ENCODE data around the gene SLC18A3. TPM values are rescaled to one million over a fixed set of nuclear protein-coding genes. Genes with fewer than 3 reads are reported as not detected.

Gene SLC18A3
- total RNA-seq, 2 experiments from 2014 or later: not detected

DNA sequence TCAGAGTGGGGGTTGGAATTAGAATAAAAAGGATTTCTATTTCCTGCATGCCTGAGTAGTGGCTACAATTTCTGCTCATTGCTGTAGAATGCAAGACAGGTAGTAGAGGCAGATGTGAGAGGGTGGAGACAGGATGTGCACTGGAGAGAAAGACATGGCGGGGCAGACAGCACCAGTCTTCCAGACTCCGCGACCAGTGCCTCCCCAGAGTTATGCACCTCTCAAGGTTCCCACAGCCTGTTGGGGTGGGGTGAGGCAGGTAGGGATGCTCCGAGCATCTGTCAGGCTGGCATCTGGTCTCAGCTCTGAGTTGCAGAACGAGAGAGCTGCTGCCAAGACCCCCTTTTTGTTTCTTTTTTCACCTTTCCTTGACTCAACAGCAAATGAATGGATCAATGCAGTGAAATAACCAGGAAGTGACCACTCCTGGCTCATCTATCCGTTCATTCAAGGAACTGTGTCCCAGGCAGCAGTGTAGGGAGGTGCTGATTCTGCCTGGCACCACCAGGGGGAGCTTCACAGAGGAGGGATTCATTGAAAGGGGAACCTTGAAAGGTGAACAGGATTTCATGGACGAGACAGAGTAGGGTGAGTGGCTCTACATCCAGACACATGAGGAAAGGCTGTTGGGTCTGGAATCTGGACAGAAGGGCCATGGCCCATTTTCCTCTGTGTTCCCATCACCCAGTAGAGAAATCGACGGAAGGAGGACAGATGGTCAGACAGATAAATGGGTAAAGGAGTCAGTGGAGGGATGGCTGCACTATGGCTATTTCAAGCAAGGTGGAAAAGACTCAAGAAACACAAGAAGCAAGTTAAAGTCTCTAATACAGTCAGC lies 17.2 kb upstream of the SLC18A3 start:
- H3K27ac Mint-ChIP-seq: no peak overlapping the region
- H3K36me3 Mint-ChIP-seq: no peaks in the 10 kb centered on the region
- H3K9me3 Mint-ChIP-seq: peaks cover 4% of the 10 kb centered on the region
- peak; percentile 47 for DNase-seq
- H3K4me3 Mint-ChIP-seq: no peak overlapping the region
- H3K4me1 Mint-ChIP-seq: peaks cover 3% of the 10 kb centered on the region
- H3K27me3 Mint-ChIP-seq: peaks cover 24% of the 10 kb centered on the region

DNA sequence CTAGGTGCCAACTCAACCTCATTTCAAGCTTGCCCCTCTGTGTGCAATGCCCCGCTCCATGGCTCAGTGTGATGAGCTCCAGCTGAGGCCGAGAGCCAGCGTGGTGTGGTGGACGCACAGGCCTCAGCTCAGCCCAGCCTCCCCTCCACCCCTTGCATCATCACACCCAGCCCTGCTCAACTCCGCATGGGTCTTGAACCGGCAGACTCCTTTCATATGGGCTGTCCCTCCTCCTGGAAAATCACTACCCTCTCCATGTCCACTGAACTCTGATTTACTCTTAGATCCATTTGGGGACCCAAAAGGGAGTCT lies 16.6 kb upstream of the SLC18A3 start:
- no peak for DNase-seq
- Mint-ChIP-seq H3K9me3 (peaks cover 2% of the 10 kb centered on the region), H3K4me3 (no peak overlapping the region), H3K36me3 (no peaks in the 10 kb centered on the region), H3K4me1 (peaks cover 3% of the 10 kb centered on the region), H3K27me3 (peaks cover 25% of the 10 kb centered on the region), H3K27ac (no peak overlapping the region)

DNA sequence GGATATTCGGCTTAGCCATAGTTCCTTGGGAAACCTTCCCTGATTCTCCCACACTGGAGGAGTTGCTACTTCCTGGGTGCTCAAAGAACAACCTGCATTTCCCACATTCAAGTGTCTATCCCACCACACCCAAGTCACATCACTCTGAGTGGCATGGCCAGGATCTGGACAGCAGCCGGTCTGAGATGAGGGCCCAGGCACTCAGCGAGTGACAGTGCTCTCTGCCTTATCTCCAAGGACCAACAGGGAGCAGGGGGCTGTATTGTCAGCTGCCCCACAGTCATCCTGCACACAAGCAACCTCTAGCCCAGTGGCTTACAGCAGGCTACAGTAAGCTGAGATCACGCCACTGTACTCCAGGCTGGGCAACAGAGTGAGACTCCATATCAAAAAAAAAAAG lies 16.1 kb upstream of the SLC18A3 start:
- no peaks in the 10 kb centered on the region for H3K36me3 Mint-ChIP-seq
- no peak overlapping the region for H3K4me3 Mint-ChIP-seq
- DNase-seq: no peak
- peaks cover 2% of the 10 kb centered on the region for H3K9me3 Mint-ChIP-seq
- H3K27ac Mint-ChIP-seq: no peak overlapping the region
- peaks cover 3% of the 10 kb centered on the region for H3K4me1 Mint-ChIP-seq
- H3K27me3 Mint-ChIP-seq: peaks cover 26% of the 10 kb centered on the region

DNA sequence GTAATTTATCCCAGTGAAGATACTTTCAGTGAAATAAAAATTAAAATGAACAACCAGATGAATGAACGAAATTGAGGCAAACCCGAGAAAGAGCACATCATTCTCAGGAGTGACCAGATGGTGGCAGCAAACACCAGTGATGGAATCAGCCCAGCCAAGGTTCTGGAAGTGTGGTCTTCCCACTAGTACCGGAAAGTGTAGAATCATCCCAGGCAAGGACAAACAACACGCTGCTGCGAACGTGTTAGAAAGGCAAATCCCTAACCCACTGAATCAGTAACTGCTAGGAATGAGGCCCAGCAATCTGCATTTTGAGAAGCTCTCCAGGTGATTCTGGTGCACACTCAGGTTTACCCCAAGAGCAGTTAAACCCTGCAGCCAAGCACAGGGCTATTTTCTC lies 15.5 kb upstream of the SLC18A3 start:
- no peaks in the 10 kb centered on the region for H3K36me3 Mint-ChIP-seq
- no peaks in the 10 kb centered on the region for H3K9me3 Mint-ChIP-seq
- no peak overlapping the region for H3K27ac Mint-ChIP-seq
- no peak overlapping the region for H3K4me3 Mint-ChIP-seq
- no peak for DNase-seq
- peaks cover 26% of the 10 kb centered on the region for H3K27me3 Mint-ChIP-seq
- H3K4me1 Mint-ChIP-seq: peaks cover 3% of the 10 kb centered on the region

DNA sequence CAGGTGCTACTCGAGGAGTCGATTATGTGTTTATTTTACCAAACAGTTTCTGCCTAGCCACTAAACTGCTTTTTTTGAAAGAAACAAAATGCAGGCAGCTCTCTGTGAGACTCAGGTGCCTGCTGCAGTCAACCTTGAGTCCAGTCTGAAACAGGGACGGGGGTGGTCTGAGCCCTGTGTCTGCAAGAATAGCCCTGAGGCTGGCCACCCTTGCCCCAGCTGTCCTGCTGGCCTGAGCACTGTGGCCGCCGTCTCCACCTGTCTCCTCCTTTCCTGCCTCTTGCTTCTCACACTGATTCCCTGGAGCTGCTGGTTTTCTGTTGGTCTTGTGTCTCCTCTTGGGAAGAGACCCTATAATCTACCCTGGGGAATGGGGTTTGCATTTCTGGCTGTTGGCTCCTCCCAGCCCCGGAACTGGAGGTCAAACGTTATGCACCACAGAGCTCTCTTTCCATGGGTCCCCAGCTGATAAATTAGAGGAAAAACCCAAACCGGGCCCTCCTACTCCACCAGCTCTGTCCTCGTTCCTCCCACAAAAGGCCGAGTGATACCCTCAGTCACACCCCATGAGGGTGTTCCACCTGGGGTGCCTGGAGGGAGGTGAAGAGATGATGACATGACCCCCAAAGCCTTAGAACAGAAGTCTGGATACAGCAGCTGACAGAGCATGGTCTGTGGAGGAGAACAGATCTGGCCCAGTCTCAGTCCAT lies 15.0 kb upstream of the SLC18A3 start:
- peaks cover 3% of the 10 kb centered on the region for H3K4me1 Mint-ChIP-seq
- H3K27me3 Mint-ChIP-seq: peaks cover 26% of the 10 kb centered on the region
- H3K9me3 Mint-ChIP-seq: no peaks in the 10 kb centered on the region
- no peaks in the 10 kb centered on the region for H3K36me3 Mint-ChIP-seq
- H3K4me3 Mint-ChIP-seq: no peak overlapping the region
- DNase-seq: no peak
- H3K27ac Mint-ChIP-seq: no peak overlapping the region

DNA sequence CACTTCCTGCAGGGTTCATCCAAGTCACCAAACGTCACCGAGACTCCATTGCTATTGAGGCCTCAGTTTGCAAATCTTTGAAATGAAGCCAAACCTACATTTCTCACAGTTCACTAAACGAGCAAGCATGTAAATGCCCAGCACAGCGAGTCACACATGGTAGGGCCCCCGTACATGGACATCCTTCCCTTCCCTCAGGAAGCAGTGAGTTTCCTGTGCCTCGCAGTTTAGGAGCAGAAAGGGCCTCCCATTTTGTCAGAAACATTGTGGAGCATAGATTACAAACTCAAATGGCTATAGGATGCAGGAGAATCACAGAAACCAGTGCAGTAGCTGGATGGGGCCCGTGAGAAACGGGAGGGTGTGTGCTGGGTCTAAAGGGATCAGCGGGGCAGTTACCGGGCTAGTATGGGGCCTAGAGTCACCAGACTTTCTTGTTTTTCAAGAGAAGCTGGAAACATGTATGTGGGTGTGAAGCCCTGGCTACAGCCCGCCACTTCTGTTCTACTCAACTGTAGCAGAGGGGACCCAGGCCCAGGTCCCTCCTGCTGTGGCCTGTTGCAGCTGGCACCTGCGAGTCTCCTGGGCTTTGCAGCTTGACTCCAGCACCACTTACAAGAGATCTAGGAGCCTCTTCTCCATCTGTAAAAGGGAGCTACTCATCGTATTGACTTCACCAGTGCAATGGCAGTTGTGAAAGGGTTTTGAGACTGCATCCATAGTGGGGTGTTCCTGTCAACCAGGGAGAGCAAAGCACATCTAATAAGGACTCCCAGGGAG lies 14.2 kb upstream of the SLC18A3 start:
- H3K9me3 Mint-ChIP-seq: no peaks in the 10 kb centered on the region
- no peak overlapping the region for H3K4me3 Mint-ChIP-seq
- no peak for DNase-seq
- peaks cover 3% of the 10 kb centered on the region for H3K4me1 Mint-ChIP-seq
- peaks cover 26% of the 10 kb centered on the region for H3K27me3 Mint-ChIP-seq
- no peaks in the 10 kb centered on the region for H3K36me3 Mint-ChIP-seq
- H3K27ac Mint-ChIP-seq: no peak overlapping the region

DNA sequence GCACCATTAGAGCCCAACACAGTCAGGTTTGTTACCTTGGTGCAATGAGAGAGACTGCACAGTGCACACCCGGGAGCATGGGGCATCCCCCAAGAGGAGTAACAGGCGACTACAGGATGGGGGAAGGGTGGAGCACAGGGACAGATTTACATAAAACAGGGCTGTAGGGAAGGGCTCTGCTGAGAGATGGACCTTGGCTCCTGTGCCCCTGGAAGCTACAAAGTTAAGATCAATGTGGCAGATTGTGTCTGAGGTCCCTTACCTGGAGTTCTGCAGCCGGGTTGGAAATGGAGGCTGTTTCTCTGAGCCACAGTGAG lies 13.7 kb upstream of the SLC18A3 start:
- Mint-ChIP-seq H3K4me1 (peaks cover 3% of the 10 kb centered on the region), H3K27ac (no peak overlapping the region), H3K9me3 (no peaks in the 10 kb centered on the region), H3K27me3 (peaks cover 25% of the 10 kb centered on the region), H3K36me3 (no peaks in the 10 kb centered on the region), H3K4me3 (no peak overlapping the region)
- no peak for DNase-seq

DNA sequence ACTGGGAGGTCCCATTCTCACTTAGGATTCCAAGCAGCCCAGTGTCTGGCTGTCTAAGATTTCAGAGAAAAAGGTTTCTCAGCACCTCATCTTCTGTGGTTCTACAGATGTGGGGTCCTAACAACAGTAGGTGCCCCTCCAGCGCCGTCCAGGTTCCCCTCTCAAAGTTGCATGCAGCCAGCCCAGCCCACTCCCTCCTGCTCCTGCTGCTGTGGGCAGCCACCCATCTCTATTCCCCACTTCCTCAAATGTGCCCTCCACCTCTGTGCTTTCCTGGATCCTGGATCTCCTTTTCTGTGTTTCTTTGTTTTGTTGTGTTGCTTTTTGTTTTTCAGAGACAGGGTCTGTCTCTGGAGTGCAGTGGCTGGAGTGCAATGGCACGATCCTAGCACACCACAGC lies 13.3 kb upstream of the SLC18A3 start:
- H3K27me3 Mint-ChIP-seq: peaks cover 25% of the 10 kb centered on the region
- H3K9me3 Mint-ChIP-seq: no peaks in the 10 kb centered on the region
- no peak overlapping the region for H3K27ac Mint-ChIP-seq
- DNase-seq: no peak
- H3K4me1 Mint-ChIP-seq: peaks cover 3% of the 10 kb centered on the region
- H3K36me3 Mint-ChIP-seq: no peaks in the 10 kb centered on the region
- no peak overlapping the region for H3K4me3 Mint-ChIP-seq

DNA sequence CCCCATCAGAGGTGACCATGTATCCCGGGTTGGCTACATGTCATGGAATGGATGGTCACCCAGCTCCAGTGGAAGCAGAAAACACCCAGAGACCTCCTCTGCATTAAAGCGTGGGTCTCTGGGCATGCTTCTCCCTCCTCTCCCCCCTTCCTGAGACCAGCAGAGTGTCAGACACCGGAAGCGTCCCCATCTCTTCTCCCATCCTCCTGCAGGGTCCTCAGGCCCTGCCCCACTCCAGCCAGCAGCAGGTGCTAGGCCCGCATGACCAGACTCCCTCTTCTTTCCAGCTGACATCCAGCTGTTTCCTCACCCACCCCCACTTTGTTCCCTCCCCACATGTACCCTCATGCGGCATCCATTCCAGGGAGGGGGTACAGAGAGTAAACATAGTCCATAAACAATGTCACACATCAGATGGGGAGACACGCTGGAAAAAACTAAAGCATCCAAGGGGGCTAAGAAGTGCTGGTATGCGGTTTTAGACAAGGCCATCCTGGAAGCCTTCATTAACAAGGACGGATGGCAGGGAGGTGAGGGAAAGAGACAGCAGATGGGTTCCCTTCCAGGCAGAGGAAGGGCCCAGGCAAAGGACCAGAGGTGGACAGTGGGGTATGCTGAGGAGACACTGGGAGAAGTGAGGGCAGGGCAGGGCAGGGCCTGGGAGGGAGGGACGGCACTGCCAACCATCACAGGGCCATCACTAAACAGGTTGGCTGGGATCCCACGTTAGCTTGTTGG lies 12.5 kb upstream of the SLC18A3 start:
- Mint-ChIP-seq H3K27me3 (peaks cover 20% of the 10 kb centered on the region), H3K36me3 (no peaks in the 10 kb centered on the region), H3K9me3 (no peaks in the 10 kb centered on the region), H3K27ac (no peak overlapping the region), H3K4me1 (peaks cover 3% of the 10 kb centered on the region), H3K4me3 (no peak overlapping the region)
- no peak for DNase-seq

DNA sequence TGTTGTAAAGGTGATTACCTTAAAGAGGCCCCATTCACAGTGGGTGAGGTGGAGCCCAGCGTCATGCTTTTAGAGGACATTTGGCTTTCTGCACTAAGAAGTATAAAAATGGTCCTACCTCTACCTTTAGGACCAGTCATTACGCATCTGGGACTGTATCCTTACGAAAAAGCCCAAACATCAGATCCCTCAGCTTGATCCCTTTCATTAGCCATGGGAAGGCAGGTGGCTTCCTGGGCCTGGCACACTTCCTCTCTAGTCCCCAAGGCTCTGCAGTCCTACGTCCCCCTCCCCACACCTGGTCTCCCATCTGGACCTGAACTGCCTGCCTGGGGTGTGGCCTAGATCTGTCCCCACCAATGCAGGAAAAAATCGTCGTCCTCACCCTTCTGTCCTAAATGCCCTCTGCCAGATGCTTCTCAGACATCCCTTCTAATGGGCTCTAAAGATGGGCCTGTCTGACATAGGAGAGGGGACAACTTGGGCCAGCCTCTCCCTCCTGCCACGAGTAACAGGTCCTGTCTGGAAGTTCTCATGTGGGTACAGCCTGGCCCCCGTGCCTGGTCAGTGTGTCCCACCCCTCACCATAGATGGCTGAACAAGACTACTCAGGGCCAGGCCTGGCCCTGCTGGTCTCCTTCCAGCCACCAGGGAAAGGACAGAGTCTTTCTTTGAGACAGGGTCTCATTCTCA lies 11.8 kb upstream of the SLC18A3 start:
- Mint-ChIP-seq H3K4me3 (no peak overlapping the region), H3K27ac (no peak overlapping the region), H3K9me3 (no peaks in the 10 kb centered on the region), H3K27me3 (peaks cover 19% of the 10 kb centered on the region), H3K4me1 (peaks cover 1% of the 10 kb centered on the region), H3K36me3 (no peaks in the 10 kb centered on the region)
- DNase-seq: no peak

DNA sequence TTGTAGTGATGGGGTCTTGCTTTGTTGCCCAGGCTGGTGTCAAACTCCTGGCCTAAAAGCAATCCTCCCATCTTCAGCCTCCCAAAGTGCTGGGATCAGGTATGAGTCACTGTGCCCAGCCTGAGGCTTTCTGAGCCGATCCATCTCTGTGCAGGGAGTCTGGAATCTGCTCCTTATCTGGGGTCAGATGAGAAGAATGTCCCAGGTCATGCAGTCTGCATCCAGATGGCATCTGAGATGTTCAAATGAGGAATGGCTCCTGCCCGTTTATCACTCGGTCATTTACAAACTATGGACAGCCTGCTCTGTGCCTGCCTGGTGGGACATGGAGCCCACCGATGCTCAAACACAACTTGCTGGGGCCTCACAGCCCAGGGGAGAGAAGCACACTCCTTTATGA lies 11.1 kb upstream of the SLC18A3 start:
- Mint-ChIP-seq H3K27ac (no peak overlapping the region), H3K4me1 (peaks cover 1% of the 10 kb centered on the region), H3K27me3 (peaks cover 21% of the 10 kb centered on the region), H3K4me3 (no peak overlapping the region), H3K36me3 (no peaks in the 10 kb centered on the region), H3K9me3 (no peaks in the 10 kb centered on the region)
- DNase-seq: no peak

DNA sequence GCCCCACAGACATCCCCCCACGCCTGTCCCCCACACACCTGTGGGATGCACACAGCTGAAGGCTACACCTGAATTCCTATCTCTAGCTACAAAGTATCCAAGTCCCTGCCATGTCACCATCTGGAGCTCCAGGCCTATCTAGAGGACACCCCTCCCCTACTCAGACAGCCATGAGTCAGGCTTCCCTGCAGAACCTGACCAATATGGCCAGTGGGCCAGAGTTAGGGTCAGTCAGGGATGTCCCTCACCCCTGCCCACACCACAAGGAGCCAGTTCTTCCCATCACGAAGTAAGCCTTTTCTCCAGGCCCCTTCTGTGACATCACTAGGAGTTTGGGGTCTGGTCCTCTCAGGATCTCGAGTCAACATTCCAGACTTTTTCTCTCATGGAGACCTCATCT lies 10.6 kb upstream of the SLC18A3 start:
- H3K4me3 Mint-ChIP-seq: no peak overlapping the region

DNA sequence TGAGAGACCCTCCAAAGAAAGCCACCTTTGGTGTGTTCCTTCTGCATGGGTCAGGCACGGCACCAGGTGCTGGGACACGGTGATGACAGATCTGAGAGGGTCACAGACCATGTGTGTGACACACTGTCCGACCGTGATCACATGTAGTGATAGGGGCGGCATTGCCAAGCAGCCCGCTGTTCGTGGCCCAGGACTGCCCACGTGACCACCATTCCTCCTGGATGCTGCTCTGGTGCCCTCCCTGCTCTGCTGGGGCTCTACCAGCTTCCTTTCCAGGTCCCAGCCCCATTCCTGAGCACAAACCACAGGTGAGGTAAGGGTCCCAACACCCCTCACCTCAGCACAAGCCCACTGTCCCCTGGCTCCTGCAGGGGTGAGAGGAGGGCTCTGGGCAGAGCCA lies 10.1 kb upstream of the SLC18A3 start:
- no peak for DNase-seq
- Mint-ChIP-seq H3K4me1 (no peaks in the 10 kb centered on the region), H3K27ac (no peak overlapping the region), H3K4me3 (no peak overlapping the region), H3K27me3 (peaks cover 26% of the 10 kb centered on the region), H3K9me3 (no peaks in the 10 kb centered on the region), H3K36me3 (no peaks in the 10 kb centered on the region)

More for the DNA sequence above, 10.6 kb upstream of the SLC18A3 start:
- Mint-ChIP-seq H3K36me3 (no peaks in the 10 kb centered on the region), H3K9me3 (no peaks in the 10 kb centered on the region), H3K4me1 (peaks cover under 1% of the 10 kb centered on the region), H3K27ac (no peak overlapping the region), H3K27me3 (peaks cover 22% of the 10 kb centered on the region)
- DNase-seq: no peak

DNA sequence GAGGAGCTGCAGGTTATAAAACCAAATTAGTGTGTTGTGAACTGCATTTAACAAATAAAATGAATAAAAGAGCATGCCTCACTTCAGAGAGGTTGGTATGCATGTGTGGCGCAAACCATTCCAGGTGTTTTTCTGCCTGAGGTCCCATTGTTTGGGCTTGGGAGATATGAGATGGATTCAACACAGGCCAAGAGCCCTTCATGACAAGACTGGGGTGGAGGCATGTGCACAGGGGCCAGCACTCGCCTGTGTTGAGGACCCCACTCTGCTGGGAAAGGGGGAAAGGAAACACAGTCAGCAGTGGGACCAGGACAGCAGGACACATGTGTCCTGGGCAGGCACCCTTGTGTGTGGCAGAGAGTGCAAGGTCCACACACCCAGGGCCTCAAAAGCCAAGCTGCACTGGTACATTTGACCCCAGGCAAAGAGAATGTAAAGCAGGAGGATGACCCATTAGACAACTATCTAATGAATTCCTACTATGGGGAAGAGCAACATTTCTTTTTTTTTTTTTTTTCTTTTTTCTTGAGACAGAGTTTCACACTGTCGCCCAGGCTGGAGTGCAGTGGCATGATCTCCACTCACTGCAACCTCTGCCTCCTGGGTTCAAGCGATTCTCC lies 9.2 kb upstream of the SLC18A3 start:
- no peak for DNase-seq
- Mint-ChIP-seq H3K4me3 (no peak overlapping the region), H3K4me1 (no peaks in the 10 kb centered on the region), H3K9me3 (no peaks in the 10 kb centered on the region), H3K27me3 (peaks cover 31% of the 10 kb centered on the region), H3K27ac (no peak overlapping the region), H3K36me3 (no peaks in the 10 kb centered on the region)
